GM18498 (cell line): ENCODE measurements around the gene SELENOO.

Experiments
- ATAC-seq: cut with Tn5 transposase; IDR thresholded peaks from one replicate; pipeline ENCODE4 v1.9.1; 2021; ENCODE audit warnings: mild to moderate bottlenecking, moderate library complexity; ENCODE audit not compliant: unreplicated experiment

The SELENOO gene

DNA sequence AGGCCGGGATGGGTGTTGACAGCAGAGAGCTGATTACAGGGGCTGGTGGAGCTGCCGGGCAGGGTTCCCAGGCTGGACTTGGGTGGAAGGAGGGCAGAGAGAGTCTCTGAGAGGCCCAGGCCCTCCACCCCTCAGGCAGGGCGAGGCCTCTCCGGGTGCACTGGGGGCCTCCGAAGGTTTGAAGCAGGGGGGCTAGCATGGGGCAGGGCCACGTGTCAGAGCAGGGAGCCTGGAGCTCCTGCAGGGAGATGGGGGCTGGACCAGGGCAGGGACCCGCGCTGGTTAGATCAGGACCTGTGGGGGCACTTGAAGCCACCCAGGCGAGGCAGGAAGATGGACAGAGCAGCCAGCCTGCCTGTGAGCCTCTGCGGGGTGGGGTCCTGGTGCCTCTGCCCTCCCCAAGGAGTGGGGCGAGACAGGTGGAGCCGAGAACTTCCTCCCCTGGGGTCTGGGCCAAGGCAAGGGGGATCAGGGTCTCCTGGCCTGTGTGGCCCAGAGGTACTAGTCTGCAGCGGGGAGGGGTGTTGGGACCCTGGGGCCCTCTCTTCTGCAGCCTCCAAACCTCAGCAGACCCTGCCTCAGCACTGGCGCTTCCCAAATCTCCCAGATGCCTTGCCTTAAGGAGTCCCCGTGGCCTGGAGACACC, 29.4 kb upstream of the SELENOO start:
- ATAC-seq, result no peak

DNA sequence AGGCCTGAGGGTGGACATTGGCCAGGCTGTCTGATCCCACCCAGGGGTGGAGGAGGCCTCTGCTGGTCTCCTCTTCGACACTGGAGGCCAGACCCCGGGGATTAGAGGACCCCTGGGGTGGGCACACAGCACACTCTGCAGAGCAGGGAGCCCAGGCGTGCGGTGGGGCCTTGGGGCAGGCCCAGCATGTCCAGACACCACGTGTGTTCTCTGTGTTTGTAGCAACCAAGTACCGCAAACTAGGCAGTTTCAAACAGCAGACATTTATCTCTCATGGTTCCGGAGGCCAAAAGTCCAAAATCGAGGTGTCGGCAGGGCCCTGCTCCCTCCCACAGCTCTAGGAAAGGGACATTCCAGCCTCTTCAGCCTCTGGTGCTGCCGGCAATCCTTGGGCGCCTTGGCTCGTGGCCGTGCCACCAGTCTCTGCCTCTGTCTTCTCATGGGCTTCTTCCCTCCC, 28.8 kb upstream of the SELENOO start:
- ATAC-seq, result no peak

DNA sequence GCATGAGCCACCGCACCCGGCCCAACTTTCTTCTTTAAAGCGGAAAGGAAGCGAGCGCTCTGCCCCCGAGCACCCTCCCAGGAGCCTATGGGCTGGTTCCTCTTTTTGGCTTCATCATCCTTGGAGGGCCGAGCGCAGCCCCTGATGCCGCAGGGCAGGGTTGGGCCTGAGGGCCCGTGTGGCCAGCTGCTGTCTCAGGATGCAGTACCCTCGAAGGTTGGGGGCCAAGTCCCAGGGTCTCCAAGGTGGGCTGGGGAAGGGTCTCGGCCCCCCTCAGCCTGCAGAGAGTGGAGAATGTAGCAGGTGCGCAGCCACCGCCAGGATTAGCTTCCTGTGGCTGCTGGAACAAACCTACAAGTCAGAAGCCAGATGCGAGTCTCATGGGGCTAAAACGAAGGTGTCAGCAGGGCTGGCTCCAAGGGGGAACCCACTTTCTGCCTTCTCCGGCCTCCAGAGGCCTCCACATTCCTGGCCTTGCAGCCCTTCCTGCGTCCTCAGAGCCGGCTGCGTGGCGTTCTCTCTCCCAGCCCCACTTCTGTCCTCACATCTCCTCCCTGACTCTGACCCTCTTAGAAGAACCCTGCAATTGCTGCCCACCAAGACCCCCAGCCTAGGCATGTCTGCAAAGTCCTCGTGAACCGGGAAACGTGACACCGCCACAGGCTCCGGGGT, 27.4 kb upstream of the SELENOO start:
- ATAC-seq, result no peak

DNA sequence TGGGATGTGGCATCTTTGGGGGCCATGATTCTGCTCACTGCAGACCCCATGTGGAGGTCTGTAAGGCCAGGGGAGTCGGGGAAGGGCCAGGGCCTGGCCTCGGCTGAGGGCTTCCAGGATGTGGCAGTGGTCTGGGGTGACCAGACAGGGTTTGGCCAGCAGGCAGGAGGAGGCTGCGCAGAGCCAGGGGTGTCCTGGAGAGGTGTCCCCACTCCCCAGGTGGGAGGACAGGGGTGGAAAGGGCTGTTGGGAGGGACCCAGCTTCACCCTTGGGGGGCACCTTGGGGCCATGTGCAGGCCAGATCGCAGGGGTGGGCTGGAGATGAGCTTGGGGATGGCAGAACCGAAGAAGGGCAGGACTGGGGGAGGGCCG, 26.8 kb upstream of the SELENOO start:
- ATAC-seq, result no peak

DNA sequence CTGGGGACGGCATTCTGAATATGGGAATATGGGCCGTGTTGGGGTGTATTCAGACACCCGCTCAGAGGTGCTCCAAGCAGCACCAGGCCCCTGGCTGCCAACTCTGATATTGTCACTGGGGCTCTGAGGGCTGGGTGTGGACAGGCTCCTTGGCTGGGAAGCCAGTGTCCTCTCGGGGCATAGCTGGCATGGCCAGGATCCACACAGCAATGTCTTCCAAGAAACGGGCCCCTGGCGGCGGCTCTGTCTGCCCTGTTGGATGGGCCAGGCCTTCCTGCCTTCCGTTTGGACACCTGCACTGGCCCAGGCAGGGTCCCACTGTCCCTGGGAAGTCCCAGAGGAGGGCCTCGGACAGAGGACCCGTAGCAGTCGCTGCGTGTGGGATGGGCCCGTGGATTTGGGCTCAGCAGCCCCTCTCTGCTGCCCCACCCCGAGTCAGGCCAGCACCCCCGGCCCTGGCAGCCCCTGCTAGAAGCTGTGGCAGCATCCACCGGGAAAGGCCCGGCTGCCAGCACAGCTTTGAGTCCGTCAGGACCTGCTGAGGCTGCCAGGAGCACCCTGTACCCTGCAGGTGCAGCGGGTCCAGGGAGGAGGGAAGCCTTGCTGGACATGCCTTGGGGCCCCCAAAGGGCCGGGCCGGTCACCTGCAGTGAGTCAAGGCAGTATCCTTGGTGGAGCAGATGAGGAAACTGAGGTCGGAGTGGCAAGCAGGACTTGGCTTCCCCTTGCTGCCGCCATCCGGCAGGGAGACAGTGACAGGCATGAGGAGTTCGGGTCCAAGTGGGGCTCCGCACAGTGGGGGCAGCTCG, 26.2 kb upstream of the SELENOO start:
- no peak for ATAC-seq

DNA sequence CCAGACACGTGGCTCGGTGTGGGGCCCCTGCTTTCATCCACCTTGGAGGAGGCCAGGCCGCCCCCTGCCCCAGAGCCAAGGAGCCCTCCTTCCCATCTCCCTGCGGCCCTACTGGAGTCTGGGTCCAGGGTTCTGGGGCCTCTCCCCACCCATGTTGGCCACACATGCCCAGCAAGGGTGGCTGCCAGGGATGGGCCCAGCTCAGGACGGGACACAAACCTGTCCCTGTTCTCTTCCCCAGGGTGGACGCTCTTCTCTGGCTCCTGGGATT, 25.7 kb upstream of the SELENOO start:
- no peak for ATAC-seq

DNA sequence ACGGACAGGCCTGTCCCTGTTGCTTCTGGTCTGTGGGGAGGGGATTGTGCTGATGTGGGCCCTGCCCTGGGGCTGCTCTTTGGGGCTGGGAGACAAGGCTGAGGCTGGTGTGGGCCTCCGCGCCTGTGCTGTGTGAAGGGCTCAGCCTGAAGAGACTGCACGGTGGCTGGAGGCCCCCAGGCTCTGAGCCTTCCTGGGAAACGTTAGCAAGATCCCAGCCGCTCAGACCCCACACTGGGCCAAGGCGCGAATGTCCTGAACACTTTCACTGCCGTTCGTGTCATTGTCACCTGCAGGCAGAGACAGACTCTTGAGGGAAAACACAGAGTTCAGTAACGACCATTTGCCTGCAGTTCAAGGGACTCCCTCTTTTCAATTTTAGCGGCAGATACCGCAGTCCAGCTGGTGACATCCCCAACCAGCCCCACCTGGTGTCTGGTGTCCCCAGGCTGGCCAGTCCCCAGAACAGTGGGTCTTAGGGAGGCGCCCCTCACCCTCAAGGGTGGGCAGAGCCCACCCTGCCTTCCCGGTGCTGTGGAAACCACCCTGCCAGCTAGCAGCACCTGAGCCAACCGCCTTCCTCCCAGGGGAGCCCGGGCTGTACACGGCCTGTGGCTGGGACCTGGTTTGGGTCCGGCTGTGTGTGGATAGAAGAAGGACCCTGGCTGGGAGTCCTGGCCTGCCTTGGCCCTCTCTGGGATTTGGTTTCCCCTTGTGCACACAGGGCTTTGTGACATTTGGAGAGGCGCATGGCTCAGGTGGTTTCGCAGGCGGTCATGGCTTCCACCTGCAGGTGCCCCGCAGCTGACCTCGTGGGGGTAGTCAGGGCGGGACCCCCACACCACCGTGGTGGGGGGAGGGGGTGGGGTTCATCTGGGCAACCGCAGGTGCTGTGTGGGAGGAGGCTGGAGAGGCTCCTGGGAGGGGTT, 24.6 kb upstream of the SELENOO start:
- no peak for ATAC-seq

DNA sequence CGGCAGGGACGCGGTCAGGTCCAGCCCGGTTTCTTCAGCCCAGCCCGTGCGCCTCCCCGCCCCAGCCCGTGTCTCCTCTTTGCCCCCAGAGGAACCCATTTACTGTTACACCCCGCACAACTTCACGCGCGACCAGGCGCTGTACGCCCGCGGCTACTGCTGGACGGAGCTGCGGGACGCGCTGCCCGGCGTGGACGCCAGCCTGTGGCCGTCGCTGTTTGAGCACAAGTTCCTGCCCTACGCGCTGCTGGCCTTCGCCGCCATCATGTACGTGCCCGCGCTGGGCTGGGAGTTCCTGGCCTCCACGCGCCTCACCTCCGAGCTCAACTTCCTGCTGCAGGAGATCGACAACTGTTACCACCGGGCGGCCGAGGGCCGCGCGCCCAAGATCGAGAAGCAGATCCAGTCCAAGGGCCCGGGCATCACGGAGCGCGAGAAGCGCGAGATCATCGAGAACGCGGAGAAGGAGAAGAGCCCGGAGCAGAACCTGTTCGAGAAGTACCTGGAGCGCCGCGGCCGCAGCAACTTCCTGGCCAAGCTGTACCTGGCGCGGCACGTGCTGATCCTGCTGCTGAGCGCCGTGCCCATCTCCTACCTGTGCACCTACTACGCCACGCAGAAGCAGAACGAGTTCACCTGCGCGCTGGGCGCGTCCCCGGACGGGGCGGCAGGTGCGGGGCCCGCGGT, 23.8 kb upstream of the SELENOO start:
- no peak for ATAC-seq

DNA sequence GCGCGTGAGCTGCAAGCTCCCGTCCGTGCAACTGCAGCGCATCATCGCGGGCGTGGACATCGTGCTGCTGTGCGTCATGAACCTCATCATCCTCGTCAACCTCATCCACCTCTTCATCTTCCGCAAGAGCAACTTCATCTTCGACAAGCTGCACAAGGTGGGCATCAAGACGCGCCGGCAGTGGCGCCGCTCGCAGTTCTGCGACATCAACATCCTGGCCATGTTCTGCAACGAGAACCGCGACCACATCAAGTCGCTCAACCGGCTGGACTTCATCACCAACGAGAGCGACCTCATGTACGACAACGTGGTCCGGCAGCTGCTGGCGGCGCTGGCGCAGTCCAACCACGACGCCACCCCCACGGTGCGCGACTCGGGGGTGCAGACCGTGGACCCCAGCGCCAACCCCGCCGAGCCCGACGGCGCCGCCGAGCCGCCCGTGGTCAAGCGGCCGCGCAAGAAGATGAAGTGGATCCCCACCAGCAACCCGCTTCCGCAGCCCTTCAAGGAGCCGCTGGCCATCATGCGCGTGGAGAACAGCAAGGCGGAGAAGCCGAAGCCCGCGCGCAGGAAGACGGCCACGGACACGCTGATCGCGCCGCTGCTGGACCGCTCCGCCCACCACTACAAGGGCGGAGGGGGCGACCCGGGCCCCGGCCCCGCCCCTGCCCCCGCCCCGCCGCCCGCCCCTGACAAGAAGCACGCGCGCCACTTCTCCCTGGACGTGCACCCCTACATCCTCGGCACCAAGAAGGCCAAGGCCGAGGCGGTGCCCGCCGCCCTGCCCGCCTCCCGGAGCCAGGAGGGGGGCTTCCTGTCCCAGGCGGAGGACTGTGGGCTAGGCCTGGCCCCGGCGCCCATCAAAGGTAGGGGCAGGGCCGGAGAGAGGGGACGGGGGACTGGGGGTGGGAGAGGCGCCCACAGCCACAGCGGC, 23.0 kb upstream of the SELENOO start:
- no peak for ATAC-seq

DNA sequence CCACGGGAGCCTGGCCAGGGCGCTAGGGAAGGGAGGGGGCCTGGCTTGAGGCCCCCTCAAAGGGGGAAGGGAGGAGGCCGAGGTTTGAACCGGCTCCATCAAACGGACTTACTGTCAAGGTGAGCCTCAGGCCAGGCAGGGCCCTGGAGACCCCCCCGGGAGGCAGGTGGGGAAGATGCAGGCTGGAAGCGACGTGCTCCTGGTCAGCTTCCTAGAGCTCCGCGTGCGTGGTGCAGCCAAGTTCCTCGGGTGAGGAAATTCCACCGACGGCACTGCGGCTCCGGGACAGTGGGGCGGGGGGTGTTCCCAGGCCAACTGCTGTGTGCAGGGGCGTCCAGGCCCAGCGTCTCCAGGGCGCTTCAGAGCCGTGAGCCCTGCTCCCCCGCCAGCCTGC, 22.3 kb upstream of the SELENOO start:
- ATAC-seq, result no peak

DNA sequence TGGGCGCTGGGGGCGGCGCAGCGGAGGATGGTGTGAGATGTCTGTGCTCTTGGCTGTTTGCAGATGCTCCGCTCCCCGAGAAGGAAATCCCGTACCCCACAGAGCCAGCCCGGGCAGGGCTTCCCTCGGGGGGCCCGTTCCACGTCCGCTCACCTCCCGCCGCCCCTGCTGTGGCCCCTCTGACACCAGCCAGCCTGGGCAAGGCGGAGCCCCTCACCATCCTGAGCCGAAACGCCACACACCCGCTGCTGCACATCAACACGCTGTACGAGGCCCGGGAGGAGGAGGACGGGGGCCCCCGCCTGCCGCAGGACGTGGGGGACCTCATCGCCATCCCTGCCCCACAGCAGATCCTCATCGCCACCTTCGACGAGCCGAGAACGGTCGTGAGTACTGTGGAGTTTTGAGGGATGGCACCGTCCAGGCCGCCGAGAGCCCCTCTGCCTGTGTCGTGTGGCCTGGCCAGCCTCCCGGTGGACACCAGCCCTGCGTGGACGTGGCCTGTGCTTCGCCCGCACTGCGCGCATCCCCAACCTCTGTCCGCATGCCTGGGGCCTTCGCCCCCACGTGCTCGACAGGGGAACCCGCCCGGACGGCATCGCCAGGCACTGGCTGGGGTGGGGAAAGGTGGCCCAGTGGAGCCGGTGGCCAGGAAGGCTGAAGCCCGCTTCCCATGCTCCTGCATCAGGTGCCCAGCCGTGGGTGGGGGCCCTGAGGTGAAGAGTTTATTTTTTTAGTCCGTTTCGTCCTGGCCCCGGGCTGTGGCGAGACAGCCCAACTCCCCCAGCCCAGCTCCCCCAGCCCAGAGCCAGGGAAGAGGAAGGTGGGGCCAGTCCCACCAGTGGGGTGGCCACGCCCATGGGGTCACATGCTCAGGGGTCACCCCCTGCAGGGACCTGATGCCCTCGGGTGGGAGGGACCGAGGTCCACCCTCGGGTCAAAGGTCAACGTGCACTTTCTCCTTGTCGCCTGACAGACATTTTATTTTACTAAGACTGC, 21.6 kb upstream of the SELENOO start:
- no peak for ATAC-seq

DNA sequence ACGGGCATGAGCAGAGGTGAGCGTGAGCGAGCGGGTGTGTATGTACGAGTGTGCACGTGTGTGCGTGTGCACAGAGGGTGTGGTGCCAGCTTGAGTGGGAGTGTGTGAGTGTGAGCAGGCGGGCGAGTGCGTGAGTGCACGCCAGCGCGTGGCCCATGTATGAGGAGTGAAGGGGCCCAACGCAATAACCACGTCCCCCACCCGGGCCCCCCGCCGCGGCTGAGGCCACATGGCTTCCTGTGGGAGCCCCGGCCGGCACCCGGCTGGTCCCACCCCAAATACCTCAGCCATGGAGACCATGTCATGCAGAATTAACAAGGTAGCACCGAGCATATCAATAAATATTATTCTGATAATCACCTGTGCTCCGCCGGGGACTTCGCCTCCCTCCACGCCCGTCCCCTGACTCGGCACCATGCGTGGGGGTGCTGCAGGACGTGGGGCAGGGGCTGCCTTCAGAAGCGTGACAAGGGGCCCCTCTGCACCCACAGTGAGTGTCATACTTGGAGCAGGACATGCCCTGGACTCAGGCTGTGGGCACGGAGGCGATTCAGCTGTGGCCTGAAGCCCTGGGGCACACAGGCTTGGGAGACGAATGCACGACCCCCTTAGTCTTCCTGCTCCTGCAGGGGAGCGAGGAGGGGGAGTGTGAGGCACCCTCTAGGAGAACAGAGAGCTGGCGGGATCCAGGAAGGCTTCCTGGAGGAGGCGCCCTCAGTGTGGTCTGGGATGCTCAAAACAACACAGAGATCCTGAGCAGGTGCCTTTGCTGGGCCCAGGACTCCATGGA, 20.7 kb upstream of the SELENOO start:
- no peak for ATAC-seq

DNA sequence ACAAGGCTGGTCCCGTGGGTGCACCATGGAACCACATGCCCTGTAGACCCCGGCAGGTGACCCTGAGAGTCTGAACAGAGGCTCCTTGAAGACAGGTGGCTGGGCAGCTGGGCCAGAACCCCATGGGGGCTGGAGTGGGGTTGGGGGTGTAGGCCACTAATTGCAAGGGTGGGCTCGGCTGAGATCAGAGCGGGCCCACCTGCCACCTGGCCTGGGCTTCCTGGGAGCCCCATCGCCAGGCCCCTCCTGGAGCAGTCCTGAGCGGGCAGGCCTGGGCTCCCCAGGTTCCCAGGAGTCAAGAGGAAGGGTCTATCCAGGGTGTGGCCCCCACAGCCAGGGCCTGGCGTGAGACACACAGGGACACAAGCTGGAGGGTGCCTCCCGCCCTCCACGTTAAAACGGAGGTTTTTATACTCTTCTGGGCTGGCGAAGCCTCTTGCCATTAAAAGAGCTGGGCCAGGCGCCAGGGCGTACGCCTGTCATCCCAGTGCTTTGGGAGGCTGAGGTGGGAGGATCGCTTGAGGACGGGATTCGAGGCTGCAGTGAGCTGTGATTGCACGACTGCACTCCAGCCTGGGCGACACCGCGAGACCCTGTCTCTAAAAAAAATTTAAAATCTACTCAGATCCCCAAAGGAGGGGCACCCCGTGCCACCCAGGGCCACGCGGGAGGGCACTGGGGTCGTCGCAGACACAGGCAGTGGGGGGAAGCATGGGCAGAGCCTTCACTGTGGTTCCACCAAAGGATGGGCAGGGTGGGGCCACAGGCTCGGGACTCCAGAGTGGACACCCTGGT, 19.9 kb upstream of the SELENOO start:
- ATAC-seq, result no peak

DNA sequence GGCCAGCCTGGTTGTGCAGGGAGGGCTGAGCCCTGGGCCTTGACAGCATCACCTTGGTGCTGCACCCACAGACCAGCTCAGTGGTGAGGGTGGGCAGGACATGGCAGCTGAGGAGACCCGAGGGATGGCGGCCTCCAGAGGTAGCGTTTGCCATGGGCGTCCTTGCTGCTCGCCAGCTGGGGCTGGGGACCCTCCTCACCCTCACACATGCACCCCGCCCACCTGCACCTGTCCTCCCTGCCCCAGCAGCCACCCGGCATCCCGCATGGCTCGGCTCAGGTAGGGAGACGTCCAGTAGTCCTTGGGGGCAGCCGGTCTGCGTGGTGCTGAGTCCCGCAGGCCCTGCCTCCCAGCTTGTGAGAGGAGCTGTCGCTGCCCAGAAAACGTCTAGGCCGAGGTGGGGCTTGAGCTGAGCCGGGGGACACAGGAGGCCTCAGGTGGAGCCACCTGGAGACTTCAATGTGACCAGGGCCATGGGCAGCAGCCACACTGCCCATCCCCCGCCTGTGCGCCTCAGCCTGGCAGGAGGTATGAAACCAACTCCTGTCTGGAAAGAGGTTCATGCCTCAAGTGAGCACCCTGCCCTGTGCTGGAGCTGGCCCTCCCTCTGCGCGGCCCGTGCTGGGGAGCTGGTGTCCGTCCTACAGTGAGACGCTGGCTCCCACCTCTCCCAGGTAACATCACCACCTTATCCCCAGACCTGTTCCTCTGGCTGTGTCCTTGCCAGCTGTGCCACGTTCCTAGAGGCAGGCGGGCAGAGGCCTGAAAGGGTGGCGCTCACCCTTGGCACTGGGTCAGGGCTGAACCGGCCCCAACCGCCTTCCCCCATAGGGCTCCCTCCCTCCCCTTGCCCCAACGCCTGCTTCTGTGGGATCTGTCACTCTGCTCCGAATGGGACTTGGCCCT, 18.4 kb upstream of the SELENOO start:
- ATAC-seq, result no peak

DNA sequence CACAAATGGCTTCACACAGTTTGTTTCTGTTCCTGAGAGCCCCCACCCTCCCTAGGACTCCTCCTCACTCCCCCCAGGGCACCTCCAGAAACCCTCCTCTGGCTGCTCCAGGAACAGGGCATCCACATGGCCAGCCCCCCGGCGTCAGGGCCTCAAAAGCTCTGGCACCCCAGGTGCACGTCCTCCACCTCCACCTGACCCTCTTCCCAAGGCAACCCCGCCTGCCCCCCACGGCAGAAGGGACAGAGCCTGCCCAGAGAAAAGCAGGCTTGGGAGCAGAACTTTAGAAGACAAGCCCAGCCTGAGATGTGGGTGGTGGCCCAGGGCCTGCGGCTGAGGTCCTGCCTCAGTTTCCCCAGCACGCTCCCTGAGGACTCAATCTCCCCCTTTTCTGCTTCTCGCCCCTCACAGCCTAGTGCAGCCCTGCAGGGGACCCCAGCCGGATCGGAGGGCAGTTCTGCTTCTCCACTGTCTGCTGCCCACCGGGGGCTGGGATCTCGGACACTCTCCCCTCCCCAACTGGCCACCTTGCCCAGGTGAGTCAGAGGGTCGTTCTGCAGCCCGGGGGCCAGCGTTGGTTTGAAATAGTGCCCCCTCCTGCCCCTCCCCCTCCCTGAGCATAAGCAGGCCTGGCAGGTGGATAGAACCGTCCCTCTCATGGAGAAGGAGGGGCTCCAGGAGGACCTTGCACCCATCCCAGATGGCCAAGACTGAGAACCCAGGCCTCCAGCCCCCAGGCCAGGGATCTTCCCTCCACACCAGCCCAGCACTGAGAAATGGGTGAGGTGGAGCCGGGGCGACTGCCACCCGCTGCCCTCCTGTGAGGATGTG, 17.5 kb upstream of the SELENOO start:
- no peak for ATAC-seq
